ENCODE data around the gene GABRA6. TPM values are rescaled to one million over a fixed set of nuclear protein-coding genes. Genes with fewer than 3 reads are reported as not detected.
"Not testable (repeated sequence)": the region's sequence is repeated elsewhere in the genome, so short reads cannot be mapped to it uniquely, and the experiment has no call there.

Gene GABRA6
- not detected in 2 replicates for total RNA-seq

DNA sequence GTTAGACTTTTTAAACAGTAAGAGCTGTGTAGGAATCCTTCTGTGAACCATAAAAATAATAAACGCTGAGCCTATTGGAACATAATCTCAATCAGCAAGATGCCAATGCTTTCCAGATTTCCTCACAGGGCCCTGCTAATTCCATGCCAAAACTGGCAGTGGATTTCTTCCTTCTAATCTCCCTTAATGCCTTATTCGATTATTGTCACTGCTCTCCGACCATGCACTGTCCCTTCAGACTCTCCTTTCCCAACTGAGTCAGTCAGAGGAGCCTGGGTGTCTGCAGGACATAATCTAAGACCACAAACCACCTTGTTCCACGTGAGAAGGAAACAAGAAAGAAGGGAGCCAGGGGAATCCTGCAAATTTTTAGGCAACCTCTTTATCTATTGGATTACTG lies at the start of gene GABRA6:
Gene GABRA6, plus strand, starts transcription at position 261 of the 400 bp plus-strand sequence. CDS start 269 bp downstream, outside the sequence.
- Histone ChIP-seq H3K27me3 (ENCODE audit: control insufficient read depth, insufficient read depth, low read length) (no peaks in the 10 kb centered on the region), H3K36me3 (ENCODE audit: control insufficient read depth, insufficient read depth, low read length) (no peaks in the 10 kb centered on the region)
- TF ChIP-seq, protein P1, sequence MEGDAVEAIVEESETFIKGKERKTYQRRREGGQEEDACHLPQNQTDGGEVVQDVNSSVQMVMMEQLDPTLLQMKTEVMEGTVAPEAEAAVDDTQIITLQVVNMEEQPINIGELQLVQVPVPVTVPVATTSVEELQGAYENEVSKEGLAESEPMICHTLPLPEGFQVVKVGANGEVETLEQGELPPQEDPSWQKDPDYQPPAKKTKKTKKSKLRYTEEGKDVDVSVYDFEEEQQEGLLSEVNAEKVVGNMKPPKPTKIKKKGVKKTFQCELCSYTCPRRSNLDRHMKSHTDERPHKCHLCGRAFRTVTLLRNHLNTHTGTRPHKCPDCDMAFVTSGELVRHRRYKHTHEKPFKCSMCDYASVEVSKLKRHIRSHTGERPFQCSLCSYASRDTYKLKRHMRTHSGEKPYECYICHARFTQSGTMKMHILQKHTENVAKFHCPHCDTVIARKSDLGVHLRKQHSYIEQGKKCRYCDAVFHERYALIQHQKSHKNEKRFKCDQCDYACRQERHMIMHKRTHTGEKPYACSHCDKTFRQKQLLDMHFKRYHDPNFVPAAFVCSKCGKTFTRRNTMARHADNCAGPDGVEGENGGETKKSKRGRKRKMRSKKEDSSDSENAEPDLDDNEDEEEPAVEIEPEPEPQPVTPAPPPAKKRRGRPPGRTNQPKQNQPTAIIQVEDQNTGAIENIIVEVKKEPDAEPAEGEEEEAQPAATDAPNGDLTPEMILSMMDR (IDR thresholded peaks at IDR 0.05; ENCODE audit: insufficient read depth, low read length, poor library complexity, severe bottlenecking): no peak

GRCh38 chr5:161637591-161637990 lies 47.9 kb upstream of the GABRA6 start:
- no peak for DNase-seq (ENCODE audit: low read depth)
- Histone ChIP-seq H3K27me3 (ENCODE audit: control insufficient read depth, insufficient read depth, low read length) (no peaks in the 10 kb centered on the region), H3K4me3 (ENCODE audit: low read depth, low read length) (no peak overlapping the region), H3K36me3 (ENCODE audit: control insufficient read depth, insufficient read depth, low read length) (no peaks in the 10 kb centered on the region)
- TF ChIP-seq, protein P1 (IDR thresholded peaks at IDR 0.05; ENCODE audit: insufficient read depth, low read length, poor library complexity, severe bottlenecking): no peak

More for the DNA sequence above, at the start of gene GABRA6:
- no peak for DNase-seq (ENCODE audit: low read depth)
- H3K4me3 ChIP-seq (ENCODE audit: low read depth, low read length): no peak within 1 kb of the TSS

DNA sequence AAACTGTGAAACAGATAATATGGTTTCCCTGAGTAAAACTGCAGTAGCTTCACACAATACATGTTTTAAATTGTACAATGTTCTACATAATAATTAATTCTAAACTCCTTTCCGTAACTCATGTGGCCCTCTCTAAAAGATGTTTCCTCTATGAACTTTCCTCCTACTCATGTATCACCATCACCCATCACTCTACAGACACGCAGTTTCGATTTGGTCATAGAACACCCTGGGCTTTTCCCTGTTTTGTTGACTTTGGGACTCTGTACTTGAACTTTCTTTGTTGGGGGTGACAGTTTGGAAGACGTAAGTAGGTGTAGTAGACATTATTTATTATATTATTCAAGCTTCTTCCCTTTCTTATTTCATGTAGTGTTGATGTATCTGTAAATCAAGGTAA lies 44.1 kb upstream of the GABRA6 start:
- TF ChIP-seq, protein P1 (IDR thresholded peaks at IDR 0.05; ENCODE audit: insufficient read depth, low read length, poor library complexity, severe bottlenecking): no peak
- H3K36me3 ChIP-seq (ENCODE audit: control insufficient read depth, insufficient read depth, low read length): no peaks in the 10 kb centered on the region
- no peak for DNase-seq (ENCODE audit: low read depth)
- no peak overlapping the region for H3K4me3 ChIP-seq (ENCODE audit: low read depth, low read length)
- H3K27me3 ChIP-seq (ENCODE audit: control insufficient read depth, insufficient read depth, low read length): no peaks in the 10 kb centered on the region

- H3K36me3 ChIP-seq (ENCODE audit: control insufficient read depth, insufficient read depth, low read length): no peaks in the 10 kb centered on the region
- no peaks in the 10 kb centered on the region for H3K27me3 ChIP-seq (ENCODE audit: control insufficient read depth, insufficient read depth, low read length)
- DNase-seq (ENCODE audit: low read depth): no peak
- TF ChIP-seq, protein P1 (IDR thresholded peaks at IDR 0.05; ENCODE audit: insufficient read depth, low read length, poor library complexity, severe bottlenecking): no peak
- no peak overlapping the region for H3K4me3 ChIP-seq (ENCODE audit: low read depth, low read length)
Measured at GRCh38 chr5:161645264-161645663, 40.3 kb upstream of the GABRA6 start.

DNA sequence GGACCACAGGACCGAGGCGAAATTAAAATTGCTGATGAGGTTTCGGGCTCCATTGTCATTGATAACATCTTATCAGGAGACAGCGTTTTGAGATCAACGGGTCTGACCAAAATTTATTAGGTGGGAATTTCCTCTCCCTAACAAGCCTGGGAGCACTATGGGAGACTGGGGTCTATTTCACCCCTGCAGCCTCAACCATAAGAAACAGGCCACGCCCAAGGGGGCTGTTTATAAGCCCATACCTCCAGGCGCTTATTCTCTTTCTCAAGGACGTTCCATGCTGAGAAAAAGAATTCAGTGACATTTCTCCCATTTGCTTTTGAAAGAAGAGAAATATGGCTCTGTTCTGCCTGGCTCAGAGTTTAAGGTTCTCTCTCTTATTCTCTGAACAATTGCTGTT lies 33.6 kb upstream of the GABRA6 start:
- DNase-seq (ENCODE audit: low read depth); H3K27me3 ChIP-seq (ENCODE audit: control insufficient read depth, insufficient read depth, low read length); H3K4me3 ChIP-seq (ENCODE audit: low read depth, low read length); H3K36me3 ChIP-seq (ENCODE audit: control insufficient read depth, insufficient read depth, low read length): not testable (repeated sequence)

DNA sequence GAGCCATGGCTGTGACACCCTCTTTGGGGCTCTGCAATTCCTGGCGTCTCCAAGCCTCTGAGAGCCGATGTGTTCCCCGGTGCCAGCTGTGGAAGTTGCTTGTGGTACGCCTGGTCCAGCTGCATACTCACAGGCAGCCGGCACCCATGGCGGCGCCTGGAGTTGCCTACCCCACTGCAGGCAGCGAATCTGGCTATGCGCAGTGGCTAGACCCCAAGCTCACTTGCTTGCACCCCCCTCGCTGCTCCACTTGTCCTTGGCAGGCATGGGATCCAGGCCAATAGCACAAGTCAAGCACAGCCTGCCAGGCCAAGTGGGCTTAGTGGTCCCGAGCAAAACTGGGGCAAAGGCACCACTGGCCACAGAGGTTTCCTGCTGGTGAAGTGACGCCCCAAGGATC lies 24.7 kb upstream of the GABRA6 start:
- no peaks in the 10 kb centered on the region for H3K27me3 ChIP-seq (ENCODE audit: control insufficient read depth, insufficient read depth, low read length)
- DNase-seq (ENCODE audit: low read depth): no peak
- TF ChIP-seq, protein P1 (IDR thresholded peaks at IDR 0.05; ENCODE audit: insufficient read depth, low read length, poor library complexity, severe bottlenecking): no peak
- H3K4me3 ChIP-seq (ENCODE audit: low read depth, low read length): no peak overlapping the region
- H3K36me3 ChIP-seq (ENCODE audit: control insufficient read depth, insufficient read depth, low read length): no peaks in the 10 kb centered on the region

Measured in kidney epithelial cell (primary cell).